ENCODE measurements around the gene MINDY4. TPM values are rescaled to one million over a fixed set of nuclear protein-coding genes. Genes with fewer than 3 reads are reported as not detected.

The MINDY4 gene
- total RNA-seq, 1 donor from 2014 or later: 3.8 TPM

DNA sequence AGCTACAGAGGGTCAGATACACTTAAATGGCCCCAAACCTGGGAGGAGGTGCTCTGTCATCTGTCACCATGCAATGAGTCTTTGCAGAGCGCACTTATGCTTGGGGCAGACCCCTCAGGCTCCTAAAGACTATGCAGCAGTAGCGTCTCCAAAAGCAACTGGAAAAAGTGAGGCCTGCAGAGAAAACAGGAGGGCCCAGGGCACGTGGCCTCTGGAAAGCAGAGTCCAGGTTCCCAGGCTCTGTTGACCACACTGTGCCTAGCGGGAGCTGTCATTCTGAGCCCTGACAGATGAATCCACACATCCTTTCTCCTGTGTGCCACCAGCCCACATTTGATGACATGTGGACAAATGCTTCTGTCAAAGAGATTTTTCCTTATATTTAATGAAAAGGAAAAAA is 66.4 kb downstream of the MINDY4 start:
- Histone ChIP-seq H3K4me3 (no peak overlapping the region), H3K4me1 (peaks cover 18% of the 10 kb centered on the region), H3K27me3 (ENCODE audit: low read depth) (no peaks in the 10 kb centered on the region), H3K27ac (replicated peaks) (no peak overlapping the region), H3K9me3 (replicated peaks) (peaks cover 7% of the 10 kb centered on the region), H3K36me3 (peaks cover 25% of the 10 kb centered on the region)
- TF ChIP-seq, protein P1, sequence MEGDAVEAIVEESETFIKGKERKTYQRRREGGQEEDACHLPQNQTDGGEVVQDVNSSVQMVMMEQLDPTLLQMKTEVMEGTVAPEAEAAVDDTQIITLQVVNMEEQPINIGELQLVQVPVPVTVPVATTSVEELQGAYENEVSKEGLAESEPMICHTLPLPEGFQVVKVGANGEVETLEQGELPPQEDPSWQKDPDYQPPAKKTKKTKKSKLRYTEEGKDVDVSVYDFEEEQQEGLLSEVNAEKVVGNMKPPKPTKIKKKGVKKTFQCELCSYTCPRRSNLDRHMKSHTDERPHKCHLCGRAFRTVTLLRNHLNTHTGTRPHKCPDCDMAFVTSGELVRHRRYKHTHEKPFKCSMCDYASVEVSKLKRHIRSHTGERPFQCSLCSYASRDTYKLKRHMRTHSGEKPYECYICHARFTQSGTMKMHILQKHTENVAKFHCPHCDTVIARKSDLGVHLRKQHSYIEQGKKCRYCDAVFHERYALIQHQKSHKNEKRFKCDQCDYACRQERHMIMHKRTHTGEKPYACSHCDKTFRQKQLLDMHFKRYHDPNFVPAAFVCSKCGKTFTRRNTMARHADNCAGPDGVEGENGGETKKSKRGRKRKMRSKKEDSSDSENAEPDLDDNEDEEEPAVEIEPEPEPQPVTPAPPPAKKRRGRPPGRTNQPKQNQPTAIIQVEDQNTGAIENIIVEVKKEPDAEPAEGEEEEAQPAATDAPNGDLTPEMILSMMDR (IDR thresholded peaks at IDR 0.05; ENCODE audit: borderline replicate concordance): no peak
- intact Hi-C loops (cut with micrococcal nuclease): no loop called here
- no peak for DNase-seq

DNA sequence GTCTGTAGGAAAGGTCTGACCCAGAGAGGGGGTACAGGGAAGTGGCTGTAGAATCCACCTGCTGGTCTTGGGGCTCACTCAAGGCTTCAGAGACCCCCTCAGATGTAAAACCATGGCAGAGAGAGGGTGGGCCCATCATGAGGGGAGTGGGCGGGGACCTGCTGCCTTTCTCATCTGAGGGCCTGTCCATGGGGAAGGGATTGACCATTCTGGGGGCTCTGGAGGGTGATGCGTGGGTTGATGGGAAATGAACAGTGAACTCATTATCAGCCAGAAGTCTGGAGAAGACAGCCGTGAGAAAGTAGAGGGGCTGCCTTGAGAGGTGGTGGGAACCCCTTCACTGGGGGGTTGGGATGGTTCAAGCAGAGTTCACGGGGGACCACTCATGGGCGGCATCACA is 66.8 kb downstream of the MINDY4 start:
- Histone ChIP-seq H3K4me1 (peaks cover 23% of the 10 kb centered on the region), H3K27ac (replicated peaks) (no peak overlapping the region), H3K36me3 (peaks cover 25% of the 10 kb centered on the region), H3K9me3 (replicated peaks) (peaks cover 7% of the 10 kb centered on the region), H3K4me3 (no peak overlapping the region), H3K27me3 (ENCODE audit: low read depth) (no peaks in the 10 kb centered on the region)
- intact Hi-C loops (cut with micrococcal nuclease): no loop called here
- DNase-seq: no peak
- TF ChIP-seq, protein P1 (IDR thresholded peaks at IDR 0.05; ENCODE audit: borderline replicate concordance): no peak

DNA sequence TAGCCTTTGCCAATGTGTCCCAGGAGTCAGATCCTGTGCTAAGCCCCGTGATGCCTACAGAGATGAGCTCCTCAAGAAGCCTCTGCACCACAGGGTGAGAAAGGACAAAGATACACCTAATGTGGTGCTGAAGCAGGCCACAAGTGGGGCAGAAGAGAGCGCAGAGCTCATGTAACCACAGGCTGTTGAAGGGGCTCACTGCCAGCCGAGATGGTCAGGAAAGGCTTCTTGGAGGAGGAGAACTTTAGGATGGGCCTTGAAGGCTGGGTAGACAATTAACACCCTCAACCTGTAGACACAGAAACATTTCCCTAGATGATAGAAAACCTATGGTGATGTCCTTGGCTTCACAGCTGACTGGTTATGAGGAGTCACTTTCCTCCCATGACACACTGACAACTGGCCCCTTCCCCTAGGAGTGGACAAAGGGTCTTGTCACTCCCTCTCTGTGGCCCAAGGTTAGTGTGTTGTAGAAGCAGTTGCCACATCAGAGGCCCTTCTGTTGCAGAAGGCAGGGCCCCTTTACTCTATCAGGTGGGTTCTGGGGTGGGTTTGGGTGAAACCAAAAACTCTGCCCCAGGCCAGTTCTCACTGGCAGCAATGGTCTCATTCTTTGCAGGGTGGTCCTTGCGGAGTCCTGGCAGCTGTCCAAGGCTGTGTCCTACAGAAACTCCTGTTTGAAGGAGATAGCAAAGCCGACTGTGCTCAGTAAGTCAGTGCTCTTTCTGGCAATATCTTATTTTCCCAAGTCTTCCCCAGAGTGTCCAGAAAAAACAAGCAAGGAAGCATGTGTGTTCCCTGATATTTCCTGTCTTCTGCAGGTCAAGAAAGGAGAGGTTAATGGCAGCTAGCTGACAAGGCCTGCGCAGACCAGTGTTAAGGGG is 69.2 kb downstream of the MINDY4 start:
- intact Hi-C loops (cut with micrococcal nuclease): no loop called here
- TF ChIP-seq, protein P1 (IDR thresholded peaks at IDR 0.05; ENCODE audit: borderline replicate concordance): no peak
- no peak for DNase-seq
- Histone ChIP-seq H3K36me3 (peaks cover 17% of the 10 kb centered on the region), H3K4me3 (no peak overlapping the region), H3K4me1 (peaks cover 46% of the 10 kb centered on the region), H3K27me3 (ENCODE audit: low read depth) (no peaks in the 10 kb centered on the region), H3K9me3 (replicated peaks) (no peaks in the 10 kb centered on the region), H3K27ac (replicated peaks) (peak overlapping the region; percentile 53)

DNA sequence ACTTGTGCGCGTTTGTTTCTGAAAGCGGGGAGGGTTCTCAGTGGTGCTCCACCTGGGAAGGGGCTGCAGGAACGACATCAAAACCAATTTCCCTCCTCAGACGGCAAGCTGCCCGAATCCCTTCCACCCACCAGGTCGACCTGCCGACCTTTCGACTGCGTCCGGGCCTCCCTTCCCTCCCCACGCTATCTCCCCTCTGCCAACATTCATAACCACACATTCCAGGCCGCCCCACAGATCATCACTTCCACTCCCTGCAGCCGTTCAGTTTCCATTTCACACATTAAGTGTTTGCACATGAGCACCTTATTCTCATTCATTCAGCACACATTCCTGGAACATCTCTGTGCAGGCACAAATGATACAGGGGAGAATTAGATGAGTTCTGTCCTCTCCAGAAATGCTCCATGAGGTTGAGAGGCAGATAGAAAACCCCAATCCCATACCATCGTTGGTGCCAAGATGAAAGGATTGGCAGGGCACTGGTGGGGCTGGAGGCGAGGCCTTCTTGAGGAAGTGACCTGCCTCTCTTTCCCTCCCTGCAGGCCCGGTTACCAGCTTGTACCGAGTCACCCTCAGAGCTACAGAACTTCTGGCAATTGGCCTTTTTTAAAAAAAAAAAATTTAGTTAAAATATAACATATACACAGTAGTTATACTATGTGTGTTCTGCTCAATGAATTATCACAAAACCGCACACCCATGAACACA is 70.0 kb downstream of the MINDY4 start:
- H3K4me1 ChIP-seq: peaks cover 54% of the 10 kb centered on the region
- H3K9me3 ChIP-seq (replicated peaks): no peaks in the 10 kb centered on the region
- DNase-seq: no peak
- no peak overlapping the region for H3K4me3 ChIP-seq
- TF ChIP-seq, protein P1 (IDR thresholded peaks at IDR 0.05; ENCODE audit: borderline replicate concordance): no peak
- intact Hi-C loops (cut with micrococcal nuclease): no loop called here
- H3K27me3 ChIP-seq (ENCODE audit: low read depth): no peaks in the 10 kb centered on the region
- peaks cover 17% of the 10 kb centered on the region for H3K36me3 ChIP-seq
- peak overlapping the region; percentile 53 for H3K27ac ChIP-seq (replicated peaks)

DNA sequence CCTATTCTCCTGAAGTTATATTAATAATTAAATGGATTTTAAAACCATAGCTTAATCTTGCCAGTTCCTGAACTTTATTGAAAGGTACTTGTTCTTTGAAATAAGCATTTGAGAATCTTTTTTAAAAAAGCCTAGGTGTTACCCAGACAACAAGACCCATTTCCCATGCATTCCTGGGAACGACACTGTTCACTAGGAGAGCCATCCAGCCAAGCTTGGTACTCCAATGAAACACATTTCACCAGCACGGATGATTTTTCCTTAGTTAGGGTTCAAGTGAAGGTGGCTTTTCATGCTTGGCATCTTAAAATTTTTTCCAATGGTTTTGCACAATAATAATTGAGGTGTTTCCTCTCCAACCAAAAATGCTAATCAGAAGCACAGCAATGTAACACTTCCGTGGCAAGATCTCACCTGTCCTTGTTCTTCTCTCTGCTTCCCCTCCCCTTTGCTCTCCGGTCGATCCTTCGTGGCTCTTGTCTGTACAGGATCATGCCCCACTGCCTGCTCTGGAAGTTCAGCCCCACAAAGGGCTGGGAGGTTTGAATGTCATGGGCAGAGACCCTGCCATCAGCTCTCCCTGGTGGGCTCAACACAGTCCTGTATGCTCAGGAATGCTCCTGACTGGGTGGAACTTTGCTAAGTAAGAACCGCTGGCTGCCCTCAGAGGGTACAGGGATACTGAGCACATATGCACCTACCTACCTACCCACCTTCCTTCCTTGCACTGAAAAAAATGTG is 70.8 kb downstream of the MINDY4 start:
- Histone ChIP-seq H3K27me3 (ENCODE audit: low read depth) (no peaks in the 10 kb centered on the region), H3K9me3 (replicated peaks) (no peaks in the 10 kb centered on the region), H3K27ac (replicated peaks) (no peak overlapping the region), H3K36me3 (peaks cover 13% of the 10 kb centered on the region), H3K4me3 (no peak overlapping the region), H3K4me1 (peaks cover 58% of the 10 kb centered on the region)
- TF ChIP-seq, protein P1 (IDR thresholded peaks at IDR 0.05; ENCODE audit: borderline replicate concordance): no peak
- intact Hi-C loops (cut with micrococcal nuclease): no loop called here
- no peak for DNase-seq
